ENCODE results near the gene IMPG1.

DNA sequence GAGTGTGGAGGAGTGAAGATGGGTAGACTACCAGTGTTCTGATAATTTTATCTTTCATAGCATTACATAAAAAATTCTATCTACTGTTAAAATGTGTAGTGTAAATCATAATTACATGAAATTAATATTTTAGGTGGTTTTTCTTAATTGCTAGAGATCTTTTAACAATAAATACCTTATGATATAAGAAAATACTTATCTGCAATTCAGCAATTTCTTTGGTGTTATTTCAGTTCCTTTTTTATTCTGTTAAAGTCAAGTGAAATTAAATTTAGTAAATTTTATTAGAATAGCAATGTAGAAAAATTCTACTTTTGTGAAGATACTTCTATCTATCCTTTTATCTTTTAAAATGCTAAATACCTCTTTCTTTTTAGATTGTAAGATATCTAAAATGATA lies 104.3 kb downstream of the IMPG1 start:
- no peak for TF ChIP-seq CHD4 (IDR thresholded peaks at IDR 0.05; ENCODE audit: borderline replicate concordance, low read length)
- TF ChIP-seq EZH2 (conservative IDR thresholded peaks at IDR 0.05; ENCODE audit: low read depth, low read length) = no peak
- TF ChIP-seq ZNF335 (CRISPR knock-in tag; IDR thresholded peaks at IDR 0.05) = no peak
- no peak for TF ChIP-seq ZNF567 (CRISPR knock-in tag; IDR thresholded peaks at IDR 0.05; ENCODE audit: borderline replicate concordance)
- no peak for TF ChIP-seq POLR2A (IDR thresholded peaks at IDR 0.05; ENCODE audit: insufficient read depth in 1 of 2, low read depth in 2 of 2, low read length in 2 of 2)
- no peak for TF ChIP-seq ZNF367 (CRISPR knock-in tag; IDR thresholded peaks at IDR 0.05; ENCODE audit: borderline replicate concordance)
- TF ChIP-seq, protein P1, sequence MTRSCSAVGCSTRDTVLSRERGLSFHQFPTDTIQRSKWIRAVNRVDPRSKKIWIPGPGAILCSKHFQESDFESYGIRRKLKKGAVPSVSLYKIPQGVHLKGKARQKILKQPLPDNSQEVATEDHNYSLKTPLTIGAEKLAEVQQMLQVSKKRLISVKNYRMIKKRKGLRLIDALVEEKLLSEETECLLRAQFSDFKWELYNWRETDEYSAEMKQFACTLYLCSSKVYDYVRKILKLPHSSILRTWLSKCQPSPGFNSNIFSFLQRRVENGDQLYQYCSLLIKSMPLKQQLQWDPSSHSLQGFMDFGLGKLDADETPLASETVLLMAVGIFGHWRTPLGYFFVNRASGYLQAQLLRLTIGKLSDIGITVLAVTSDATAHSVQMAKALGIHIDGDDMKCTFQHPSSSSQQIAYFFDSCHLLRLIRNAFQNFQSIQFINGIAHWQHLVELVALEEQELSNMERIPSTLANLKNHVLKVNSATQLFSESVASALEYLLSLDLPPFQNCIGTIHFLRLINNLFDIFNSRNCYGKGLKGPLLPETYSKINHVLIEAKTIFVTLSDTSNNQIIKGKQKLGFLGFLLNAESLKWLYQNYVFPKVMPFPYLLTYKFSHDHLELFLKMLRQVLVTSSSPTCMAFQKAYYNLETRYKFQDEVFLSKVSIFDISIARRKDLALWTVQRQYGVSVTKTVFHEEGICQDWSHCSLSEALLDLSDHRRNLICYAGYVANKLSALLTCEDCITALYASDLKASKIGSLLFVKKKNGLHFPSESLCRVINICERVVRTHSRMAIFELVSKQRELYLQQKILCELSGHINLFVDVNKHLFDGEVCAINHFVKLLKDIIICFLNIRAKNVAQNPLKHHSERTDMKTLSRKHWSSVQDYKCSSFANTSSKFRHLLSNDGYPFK (CRISPR knock-in tag; IDR thresholded peaks at IDR 0.05; ENCODE audit: borderline replicate concordance) = no peak
- TF ChIP-seq, protein P2, sequence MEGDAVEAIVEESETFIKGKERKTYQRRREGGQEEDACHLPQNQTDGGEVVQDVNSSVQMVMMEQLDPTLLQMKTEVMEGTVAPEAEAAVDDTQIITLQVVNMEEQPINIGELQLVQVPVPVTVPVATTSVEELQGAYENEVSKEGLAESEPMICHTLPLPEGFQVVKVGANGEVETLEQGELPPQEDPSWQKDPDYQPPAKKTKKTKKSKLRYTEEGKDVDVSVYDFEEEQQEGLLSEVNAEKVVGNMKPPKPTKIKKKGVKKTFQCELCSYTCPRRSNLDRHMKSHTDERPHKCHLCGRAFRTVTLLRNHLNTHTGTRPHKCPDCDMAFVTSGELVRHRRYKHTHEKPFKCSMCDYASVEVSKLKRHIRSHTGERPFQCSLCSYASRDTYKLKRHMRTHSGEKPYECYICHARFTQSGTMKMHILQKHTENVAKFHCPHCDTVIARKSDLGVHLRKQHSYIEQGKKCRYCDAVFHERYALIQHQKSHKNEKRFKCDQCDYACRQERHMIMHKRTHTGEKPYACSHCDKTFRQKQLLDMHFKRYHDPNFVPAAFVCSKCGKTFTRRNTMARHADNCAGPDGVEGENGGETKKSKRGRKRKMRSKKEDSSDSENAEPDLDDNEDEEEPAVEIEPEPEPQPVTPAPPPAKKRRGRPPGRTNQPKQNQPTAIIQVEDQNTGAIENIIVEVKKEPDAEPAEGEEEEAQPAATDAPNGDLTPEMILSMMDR (CRISPR knock-in tag; IDR thresholded peaks at IDR 0.05) = no peak
- no peak for TF ChIP-seq KAT7 (CRISPR knock-in tag; IDR thresholded peaks at IDR 0.05; ENCODE audit: borderline replicate concordance)
- TF ChIP-seq JUNB (CRISPR knock-in tag; IDR thresholded peaks at IDR 0.05; ENCODE audit: borderline replicate concordance) = no peak
- TF ChIP-seq, protein P3, sequence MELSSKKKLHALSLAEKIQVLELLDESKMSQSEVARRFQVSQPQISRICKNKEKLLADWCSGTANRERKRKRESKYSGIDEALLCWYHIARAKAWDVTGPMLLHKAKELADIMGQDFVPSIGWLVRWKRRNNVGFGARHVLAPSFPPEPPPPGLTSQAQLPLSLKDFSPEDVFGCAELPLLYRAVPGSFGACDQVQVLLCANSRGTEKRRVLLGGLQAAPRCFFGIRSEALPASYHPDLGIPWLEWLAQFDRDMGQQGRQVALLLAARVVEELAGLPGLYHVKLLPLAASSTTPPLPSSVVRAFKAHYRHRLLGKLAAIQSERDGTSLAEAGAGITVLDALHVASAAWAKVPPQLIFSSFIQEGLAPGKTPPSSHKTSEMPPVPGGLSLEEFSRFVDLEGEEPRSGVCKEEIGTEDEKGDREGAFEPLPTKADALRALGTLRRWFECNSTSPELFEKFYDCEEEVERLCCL (CRISPR knock-in tag; IDR thresholded peaks at IDR 0.05; ENCODE audit: borderline replicate concordance) = no peak
- TF ChIP-seq TRIM24 (CRISPR knock-in tag; IDR thresholded peaks at IDR 0.05) = no peak
